Measurements from ENCODE around the gene CHMP5.
A peak's percentile ranks its signal among the peaks of the same experiment; 100 is the strongest.
"Not testable (repeated sequence)": the region's sequence is repeated elsewhere in the genome, so short reads cannot be mapped to it uniquely, and the experiment has no call there.

The CHMP5 gene

GRCh38 chr9:33285502-33285901 lies 20.7 kb downstream of the CHMP5 start:
- DNase-seq = no peak

- peak; percentile 62 for DNase-seq
These were observed 22.2 kb downstream of the CHMP5 start for GRCh38 chr9:33287087-33287490.

GRCh38 chr9:33288235-33288634 lies 23.4 kb downstream of the CHMP5 start:
- DNase-seq = no peak

GRCh38 chr9:33288828-33289483 lies 24.1 kb downstream of the CHMP5 start:
- no peak for DNase-seq

GRCh38 chr9:33289496-33289895 lies 24.6 kb downstream of the CHMP5 start:
- no peak for DNase-seq

- no peak for DNase-seq
These were observed 25.0 kb downstream of the CHMP5 start for GRCh38 chr9:33289936-33290246.

- peak; percentile 86 for DNase-seq
These were observed 25.6 kb downstream of the CHMP5 start, which contains the start of gene NFX1 for GRCh38 chr9:33290247-33291030. Gene NFX1, plus strand, starts transcription at chr9:33290516. Its CDS starts 57 bp downstream, at chr9:33290573.

GRCh38 chr9:33291031-33291397 lies 26.2 kb downstream of the CHMP5 start:
- no peak for DNase-seq

GRCh38 chr9:33291901-33292300 lies 27.1 kb downstream of the CHMP5 start:
- DNase-seq = no peak

GRCh38 chr9:33293782-33294181 lies 28.9 kb downstream of the CHMP5 start:
- DNase-seq = no peak

- DNase-seq = no peak
These were observed 30.0 kb downstream of the CHMP5 start for GRCh38 chr9:33294670-33295432.

- no peak for DNase-seq
These were observed 30.7 kb downstream of the CHMP5 start for GRCh38 chr9:33295571-33295970.

- DNase-seq = no peak
These were observed 32.6 kb downstream of the CHMP5 start for GRCh38 chr9:33297432-33297831.

GRCh38 chr9:33300546-33300945 lies 35.7 kb downstream of the CHMP5 start:
- no peak for DNase-seq

- DNase-seq = no peak
These were observed 39.5 kb downstream of the CHMP5 start for GRCh38 chr9:33304362-33304761.

GRCh38 chr9:33306037-33306436 lies 41.2 kb downstream of the CHMP5 start:
- DNase-seq = no peak

- no peak for DNase-seq
These were observed 42.2 kb downstream of the CHMP5 start for GRCh38 chr9:33307067-33307466.

- DNase-seq = no peak
These were observed 45.1 kb downstream of the CHMP5 start for GRCh38 chr9:33309903-33310302.

- no peak for DNase-seq
These were observed 45.9 kb downstream of the CHMP5 start for GRCh38 chr9:33310748-33311147.

GRCh38 chr9:33311953-33312352 lies 47.1 kb downstream of the CHMP5 start:
- DNase-seq = no peak

- DNase-seq = no peak
These were observed 50.5 kb downstream of the CHMP5 start for GRCh38 chr9:33315371-33315770.

- DNase-seq = not testable (repeated sequence)
These were observed 52.3 kb downstream of the CHMP5 start for GRCh38 chr9:33317136-33317535.

- DNase-seq = no peak
These were observed 53.4 kb downstream of the CHMP5 start for GRCh38 chr9:33318225-33318624.

- DNase-seq = no peak
These were observed 53.9 kb downstream of the CHMP5 start for GRCh38 chr9:33318781-33319180.
